ENCODE measurements around the gene RCE1. TPM values are rescaled to one million over a fixed set of nuclear protein-coding genes. Genes with fewer than 3 reads are reported as not detected.

RCE1 gene
- total and polyA plus RNA-seq, 2 donors from 2014 or later = 13.8 to 22.3 TPM

- FAIRE-seq (no peak), DNase-seq (peak in 1 of 5 donors; percentile 65)
- intact Hi-C loops (cut with DNase I) = no loop called here
- Histone ChIP-seq H3K4me3 (ENCODE audit: low read length in 3 of 3) (no peak overlapping the region), H3K9me3 (ENCODE audit: control insufficient read depth in 2 of 3, insufficient read depth in 1 of 3, low read length in 3 of 3) (no peaks in the 10 kb centered on the region), H3K27me3 (ENCODE audit: control insufficient read depth, insufficient read depth, low read length) (no peaks in the 10 kb centered on the region), H3K27ac (ENCODE audit: low read depth in 2 of 2, low read length in 2 of 2) (no peak overlapping the region), H3K4me1 (ENCODE audit: control insufficient read depth in 2 of 3, insufficient read depth in 2 of 3, low read depth in 1 of 3, low read length in 3 of 3) (peaks cover 0 to 3% (median 0%) of the 10 kb centered on the region in 3 donors), H3K36me3 (ENCODE audit: control insufficient read depth in 2 of 3, insufficient read depth in 3 of 3, low read length in 3 of 3) (peaks cover 0 to 5% (median 2%) of the 10 kb centered on the region in 3 donors), H3K9ac (ENCODE audit: low read length in 3 of 3) (no peak overlapping the region)
- TF ChIP-seq CTCF (IDR thresholded peaks at IDR 0.05; ENCODE audit: borderline replicate concordance, extremely low read depth, insufficient read depth) = no peak
Measured at GRCh38 chr11:66850588-66851238, 7.5 kb downstream of the RCE1 start.

- no peaks in the 10 kb centered on the region for H3K9me3 ChIP-seq (ENCODE audit: control insufficient read depth in 2 of 3, insufficient read depth in 1 of 3, low read length in 3 of 3)
- H3K27me3 ChIP-seq (ENCODE audit: control insufficient read depth, insufficient read depth, low read length) = no peaks in the 10 kb centered on the region
- H3K36me3 ChIP-seq (ENCODE audit: control insufficient read depth in 2 of 3, insufficient read depth in 3 of 3, low read length in 3 of 3) = peaks cover 0 to 5% (median 2%) of the 10 kb centered on the region in 3 donors
- H3K27ac ChIP-seq (ENCODE audit: low read depth in 2 of 2, low read length in 2 of 2) = no peak overlapping the region
- FAIRE-seq (no peak), DNase-seq (peak in 1 of 5 donors; percentile 56)
- H3K9ac ChIP-seq (ENCODE audit: low read length in 3 of 3) = no peak overlapping the region
- TF ChIP-seq CTCF (IDR thresholded peaks at IDR 0.05; ENCODE audit: borderline replicate concordance, extremely low read depth, insufficient read depth) = no peak
- no peak overlapping the region for H3K4me3 ChIP-seq (ENCODE audit: low read length in 3 of 3)
- H3K4me1 ChIP-seq (ENCODE audit: control insufficient read depth in 2 of 3, insufficient read depth in 2 of 3, low read depth in 1 of 3, low read length in 3 of 3) = peaks cover 0 to 5% (median 0%) of the 10 kb centered on the region in 3 donors
- intact Hi-C loops (cut with DNase I) = no loop called here
Measured at GRCh38 chr11:66851239-66851596, 8.0 kb downstream of the RCE1 start.

GRCh38 chr11:66851698-66852465 is 8.6 kb downstream of the RCE1 start:
- FAIRE-seq = no peak
- intact Hi-C loops (cut with DNase I) = no loop called here
- DNase-seq = peak in 1 of 5 donors; percentile 59
- Histone ChIP-seq H3K9me3 (ENCODE audit: control insufficient read depth in 2 of 3, insufficient read depth in 1 of 3, low read length in 3 of 3) (no peaks in the 10 kb centered on the region), H3K4me3 (ENCODE audit: low read length in 3 of 3) (no peak overlapping the region), H3K36me3 (ENCODE audit: control insufficient read depth in 2 of 3, insufficient read depth in 3 of 3, low read length in 3 of 3) (peaks cover 0 to 5% (median 0%) of the 10 kb centered on the region in 3 donors), H3K4me1 (ENCODE audit: control insufficient read depth in 2 of 3, insufficient read depth in 2 of 3, low read depth in 1 of 3, low read length in 3 of 3) (peaks cover 0 to 5% (median 0%) of the 10 kb centered on the region in 3 donors), H3K9ac (ENCODE audit: low read length in 3 of 3) (no peak overlapping the region), H3K27ac (ENCODE audit: low read depth in 2 of 2, low read length in 2 of 2) (no peak overlapping the region), H3K27me3 (ENCODE audit: control insufficient read depth, insufficient read depth, low read length) (no peaks in the 10 kb centered on the region)
- no peak for TF ChIP-seq CTCF (IDR thresholded peaks at IDR 0.05; ENCODE audit: borderline replicate concordance, extremely low read depth, insufficient read depth)
